Liver (tissue), 9 donors: ENCODE data around the gene DNAH3. TPM values are rescaled to one million over a fixed set of nuclear protein-coding genes. Genes with fewer than 3 reads are reported as not detected.
"Not testable (repeated sequence)": the region's sequence is repeated elsewhere in the genome, so short reads cannot be mapped to it uniquely, and the experiment has no call there.

Source experiments
- DNase-seq: peaks from one replicate; pipeline ENCODE4 v3.0.0-alpha.2; 2017; ENCODE audit warnings: low spot score
- H3K27ac ChIP-seq, 2 donors: one replicate each; pipeline ENCODE4 v1.7.0; 2013; ENCODE audit warnings: inconsistent platforms in 2 of 2, low read length in 2 of 2, control low read depth in 1 of 2, low read depth in 1 of 2, mild to moderate bottlenecking in 1 of 2
- H3K27me3 ChIP-seq, 4 donors: one replicate each; pipeline versions ENCODE4 v1.6.1 to v1.7.0; 2013; ENCODE audit warnings: low read length in 3 of 4, inconsistent platforms in 1 of 4, mild to moderate bottlenecking in 1 of 4, moderate library complexity in 1 of 4; ENCODE audit not compliant: control insufficient read depth in 4 of 4, insufficient read depth in 4 of 4
- H3K36me3 ChIP-seq, 4 donors: one replicate each; pipeline versions ENCODE4 v1.6.1 to v1.7.0; 2013; ENCODE audit warnings: low read length in 3 of 4, mild to moderate bottlenecking in 3 of 4, low read depth in 1 of 4, moderate library complexity in 1 of 4; ENCODE audit not compliant: control insufficient read depth in 4 of 4, insufficient read depth in 3 of 4
- H3K4me1 ChIP-seq, 4 donors: one replicate each; pipeline versions ENCODE4 v1.6.1 to v1.7.0; 2013; ENCODE audit warnings: low read length in 3 of 4, mild to moderate bottlenecking in 3 of 4, moderate library complexity in 1 of 4; ENCODE audit not compliant: control insufficient read depth in 4 of 4, insufficient read depth in 4 of 4
- H3K4me3 ChIP-seq, 3 donors: one replicate each; pipeline versions ENCODE4 v1.6.1 to v1.7.0; 2013; ENCODE audit warnings: low read length in 3 of 3, control low read depth in 1 of 3, low read depth in 1 of 3, mild to moderate bottlenecking in 1 of 3
- H3K9ac ChIP-seq, 2 donors: one replicate each; pipeline ENCODE4 v1.7.0; 2013; ENCODE audit warnings: low read length in 2 of 2, mild to moderate bottlenecking in 2 of 2, moderate library complexity in 2 of 2, control low read depth in 1 of 2, low read depth in 1 of 2
- H3K9me3 ChIP-seq, 4 donors: one replicate each; pipeline versions ENCODE4 v1.6.1 to v1.7.0; 2013; ENCODE audit warnings: low read length in 3 of 4; ENCODE audit not compliant: control insufficient read depth in 4 of 4
- EGR1 ChIP-seq, 2 donors: IDR thresholded peaks; 2 replicates each; pipeline ENCODE4 v1.6.1; 2016 to 2018; ENCODE audit warnings: antibody characterized with exemption in 2 of 2, low read depth in 2 of 2
- FOXA1 ChIP-seq: IDR thresholded peaks from 2 replicates; pipeline ENCODE4 v1.6.1; 2016; ENCODE audit warnings: antibody characterized with exemption
- HNF4A ChIP-seq, 2 donors: conservative IDR thresholded peaks; 2 replicates each; pipeline ENCODE4 v1.6.1; 2016; ENCODE audit warnings: antibody characterized with exemption in 2 of 2, mild to moderate bottlenecking in 2 of 2
- HNF4G ChIP-seq: IDR thresholded peaks from 2 replicates; pipeline ENCODE4 v1.6.1; 2016; ENCODE audit warnings: antibody characterized with exemption
- JUND ChIP-seq, 2 donors: IDR thresholded peaks; 2 replicates each; pipeline ENCODE4 v1.6.1; 2016; ENCODE audit warnings: antibody characterized with exemption in 2 of 2
- NR2F2 ChIP-seq: IDR thresholded peaks from 2 replicates; pipeline ENCODE4 v1.6.1; 2016; ENCODE audit warnings: antibody characterized with exemption
- RXRA ChIP-seq, 2 donors: IDR thresholded peaks; 2 replicates each; pipeline ENCODE4 v1.6.1; 2017 to 2018; ENCODE audit warnings: antibody characterized with exemption in 2 of 2, mild to moderate bottlenecking in 1 of 2
- SP1 ChIP-seq: IDR thresholded peaks from 2 replicates; pipeline ENCODE4 v1.6.1; 2018; ENCODE audit warnings: antibody characterized with exemption, mild to moderate bottlenecking
- TAF1 ChIP-seq: conservative IDR thresholded peaks from 2 replicates; pipeline ENCODE4 v1.6.1; 2016; ENCODE audit warnings: antibody characterized with exemption, mild to moderate bottlenecking
- WGBS: extraction: QIAGEN DNeasy Blood & Tissue Kit; methylation state at CpG from one replicate; pipeline ENCODE4 v1.1.7; 2013; 5-methylcytosine and 5-hydroxymethylcytosine counted together
- polyA plus RNA-seq, 2 donors: library from polyadenylated mRNA; stranded (reverse) in 1 of 2; unstranded in 1 of 2; fragments of 200-250 nt in 1 of 2; fragments of >200 nt in 1 of 2; fragmentation: Nextera tagmentation in 1 of 2; extraction: Ambion mirVana in 1 of 2; gene quantifications; one replicate each; pipeline versions ENCODE4 v1.2.1 to v1.2.3, GENCODE V29; 2013 to 2015
- total RNA-seq, 2 donors: library from RNA; depleted of rRNA; stranded (reverse); fragments of >200 nt; gene quantifications; one replicate each; pipeline ENCODE4 v1.2.3, GENCODE V29; 2014
- TF ChIP-seq, protein P1 (sequence below): IDR thresholded peaks from 2 replicates; pipeline ENCODE4 v1.6.1; 2016; ENCODE audit warnings: antibody characterized with exemption
- TF ChIP-seq, protein P2 (sequence below): IDR thresholded peaks from 2 replicates; pipeline ENCODE4 v1.6.1; 2016; ENCODE audit warnings: antibody characterized with exemption
- TF ChIP-seq, protein P3 (sequence below): IDR thresholded peaks from 2 replicates; pipeline ENCODE4 v1.6.1; 2016; ENCODE audit warnings: antibody characterized with exemption
- TF ChIP-seq, protein P4 (sequence below): IDR thresholded peaks from 2 replicates; pipeline ENCODE4 v1.6.1; 2016; ENCODE audit warnings: antibody characterized with exemption, mild to moderate bottlenecking
- TF ChIP-seq, protein P5 (sequence below): fragments of 150-350 bp; IDR thresholded peaks from 2 replicates; pipeline ENCODE4 v1.5.1; 2017; ENCODE audit warnings: improper control_type of control experiment, low read depth, low read length; ENCODE audit not compliant: missing input control
- donor health status: healthy.
- donor health status: healthy.
- donor health status: healthy.
- donor health status: healthy.
- donor health status: healthy.

The DNAH3 gene
- total and polyA plus RNA-seq, 4 donors, result not detected

DNA sequence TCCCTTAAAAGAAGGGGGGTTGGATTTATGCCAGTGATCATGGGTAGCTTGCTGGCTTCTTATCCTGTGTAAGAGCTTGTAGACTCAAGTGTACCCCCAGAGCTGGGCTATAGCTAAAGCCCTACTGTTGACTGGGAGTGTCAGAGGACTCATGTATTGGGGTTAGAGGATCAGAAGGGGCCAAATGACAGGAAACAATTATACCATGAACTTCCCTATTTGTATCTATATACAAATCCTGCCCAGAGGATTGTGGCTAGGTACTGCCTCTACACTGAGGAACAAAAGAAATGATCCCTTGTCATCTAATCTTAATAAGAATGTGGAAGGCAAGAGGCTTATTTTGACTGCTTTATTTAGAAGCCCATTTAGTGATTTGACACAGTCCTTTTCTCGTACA is 46.5 kb upstream of the DNAH3 start:
- no peak overlapping the region for H3K4me3 ChIP-seq
- no peak for DNase-seq
- H3K27me3 ChIP-seq, result no peaks in the 10 kb centered on the region
- H3K4me1 ChIP-seq, result no peaks in the 10 kb centered on the region
- 85% methylated on average over 1 of the region's 1 CpG for WGBS
- TF ChIP-seq RXRA (IDR thresholded peaks at IDR 0.05) (no peak), JUND (IDR thresholded peaks at IDR 0.05) (no peak), FOXA1 (no peak), NR2F2 (no peak), EGR1 (IDR thresholded peaks at IDR 0.05; ENCODE audit: low read depth in 2 of 2) (no peak), HNF4A (conservative IDR thresholded peaks at IDR 0.05) (no peak), HNF4G (no peak), SP1 (no peak), TAF1 (no peak)
- TF ChIP-seq, protein P1, sequence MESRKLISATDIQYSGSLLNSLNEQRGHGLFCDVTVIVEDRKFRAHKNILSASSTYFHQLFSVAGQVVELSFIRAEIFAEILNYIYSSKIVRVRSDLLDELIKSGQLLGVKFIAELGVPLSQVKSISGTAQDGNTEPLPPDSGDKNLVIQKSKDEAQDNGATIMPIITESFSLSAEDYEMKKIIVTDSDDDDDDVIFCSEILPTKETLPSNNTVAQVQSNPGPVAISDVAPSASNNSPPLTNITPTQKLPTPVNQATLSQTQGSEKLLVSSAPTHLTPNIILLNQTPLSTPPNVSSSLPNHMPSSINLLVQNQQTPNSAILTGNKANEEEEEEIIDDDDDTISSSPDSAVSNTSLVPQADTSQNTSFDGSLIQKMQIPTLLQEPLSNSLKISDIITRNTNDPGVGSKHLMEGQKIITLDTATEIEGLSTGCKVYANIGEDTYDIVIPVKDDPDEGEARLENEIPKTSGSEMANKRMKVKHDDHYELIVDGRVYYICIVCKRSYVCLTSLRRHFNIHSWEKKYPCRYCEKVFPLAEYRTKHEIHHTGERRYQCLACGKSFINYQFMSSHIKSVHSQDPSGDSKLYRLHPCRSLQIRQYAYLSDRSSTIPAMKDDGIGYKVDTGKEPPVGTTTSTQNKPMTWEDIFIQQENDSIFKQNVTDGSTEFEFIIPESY, result no peak
- TF ChIP-seq, protein P2, sequence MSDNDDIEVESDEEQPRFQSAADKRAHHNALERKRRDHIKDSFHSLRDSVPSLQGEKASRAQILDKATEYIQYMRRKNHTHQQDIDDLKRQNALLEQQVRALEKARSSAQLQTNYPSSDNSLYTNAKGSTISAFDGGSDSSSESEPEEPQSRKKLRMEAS, result no peak
- TF ChIP-seq, protein P3, sequence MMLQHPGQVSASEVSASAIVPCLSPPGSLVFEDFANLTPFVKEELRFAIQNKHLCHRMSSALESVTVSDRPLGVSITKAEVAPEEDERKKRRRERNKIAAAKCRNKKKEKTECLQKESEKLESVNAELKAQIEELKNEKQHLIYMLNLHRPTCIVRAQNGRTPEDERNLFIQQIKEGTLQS, result no peak
- TF ChIP-seq, protein P4, sequence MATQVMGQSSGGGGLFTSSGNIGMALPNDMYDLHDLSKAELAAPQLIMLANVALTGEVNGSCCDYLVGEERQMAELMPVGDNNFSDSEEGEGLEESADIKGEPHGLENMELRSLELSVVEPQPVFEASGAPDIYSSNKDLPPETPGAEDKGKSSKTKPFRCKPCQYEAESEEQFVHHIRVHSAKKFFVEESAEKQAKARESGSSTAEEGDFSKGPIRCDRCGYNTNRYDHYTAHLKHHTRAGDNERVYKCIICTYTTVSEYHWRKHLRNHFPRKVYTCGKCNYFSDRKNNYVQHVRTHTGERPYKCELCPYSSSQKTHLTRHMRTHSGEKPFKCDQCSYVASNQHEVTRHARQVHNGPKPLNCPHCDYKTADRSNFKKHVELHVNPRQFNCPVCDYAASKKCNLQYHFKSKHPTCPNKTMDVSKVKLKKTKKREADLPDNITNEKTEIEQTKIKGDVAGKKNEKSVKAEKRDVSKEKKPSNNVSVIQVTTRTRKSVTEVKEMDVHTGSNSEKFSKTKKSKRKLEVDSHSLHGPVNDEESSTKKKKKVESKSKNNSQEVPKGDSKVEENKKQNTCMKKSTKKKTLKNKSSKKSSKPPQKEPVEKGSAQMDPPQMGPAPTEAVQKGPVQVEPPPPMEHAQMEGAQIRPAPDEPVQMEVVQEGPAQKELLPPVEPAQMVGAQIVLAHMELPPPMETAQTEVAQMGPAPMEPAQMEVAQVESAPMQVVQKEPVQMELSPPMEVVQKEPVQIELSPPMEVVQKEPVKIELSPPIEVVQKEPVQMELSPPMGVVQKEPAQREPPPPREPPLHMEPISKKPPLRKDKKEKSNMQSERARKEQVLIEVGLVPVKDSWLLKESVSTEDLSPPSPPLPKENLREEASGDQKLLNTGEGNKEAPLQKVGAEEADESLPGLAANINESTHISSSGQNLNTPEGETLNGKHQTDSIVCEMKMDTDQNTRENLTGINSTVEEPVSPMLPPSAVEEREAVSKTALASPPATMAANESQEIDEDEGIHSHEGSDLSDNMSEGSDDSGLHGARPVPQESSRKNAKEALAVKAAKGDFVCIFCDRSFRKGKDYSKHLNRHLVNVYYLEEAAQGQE, result no peak
- TF ChIP-seq, protein P5, sequence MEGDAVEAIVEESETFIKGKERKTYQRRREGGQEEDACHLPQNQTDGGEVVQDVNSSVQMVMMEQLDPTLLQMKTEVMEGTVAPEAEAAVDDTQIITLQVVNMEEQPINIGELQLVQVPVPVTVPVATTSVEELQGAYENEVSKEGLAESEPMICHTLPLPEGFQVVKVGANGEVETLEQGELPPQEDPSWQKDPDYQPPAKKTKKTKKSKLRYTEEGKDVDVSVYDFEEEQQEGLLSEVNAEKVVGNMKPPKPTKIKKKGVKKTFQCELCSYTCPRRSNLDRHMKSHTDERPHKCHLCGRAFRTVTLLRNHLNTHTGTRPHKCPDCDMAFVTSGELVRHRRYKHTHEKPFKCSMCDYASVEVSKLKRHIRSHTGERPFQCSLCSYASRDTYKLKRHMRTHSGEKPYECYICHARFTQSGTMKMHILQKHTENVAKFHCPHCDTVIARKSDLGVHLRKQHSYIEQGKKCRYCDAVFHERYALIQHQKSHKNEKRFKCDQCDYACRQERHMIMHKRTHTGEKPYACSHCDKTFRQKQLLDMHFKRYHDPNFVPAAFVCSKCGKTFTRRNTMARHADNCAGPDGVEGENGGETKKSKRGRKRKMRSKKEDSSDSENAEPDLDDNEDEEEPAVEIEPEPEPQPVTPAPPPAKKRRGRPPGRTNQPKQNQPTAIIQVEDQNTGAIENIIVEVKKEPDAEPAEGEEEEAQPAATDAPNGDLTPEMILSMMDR, result no peak
- no peak overlapping the region for H3K27ac ChIP-seq
- H3K36me3 ChIP-seq, result no peaks in the 10 kb centered on the region
- H3K9me3 ChIP-seq, result no peaks in the 10 kb centered on the region
- H3K9ac ChIP-seq, result no peak overlapping the region

DNA sequence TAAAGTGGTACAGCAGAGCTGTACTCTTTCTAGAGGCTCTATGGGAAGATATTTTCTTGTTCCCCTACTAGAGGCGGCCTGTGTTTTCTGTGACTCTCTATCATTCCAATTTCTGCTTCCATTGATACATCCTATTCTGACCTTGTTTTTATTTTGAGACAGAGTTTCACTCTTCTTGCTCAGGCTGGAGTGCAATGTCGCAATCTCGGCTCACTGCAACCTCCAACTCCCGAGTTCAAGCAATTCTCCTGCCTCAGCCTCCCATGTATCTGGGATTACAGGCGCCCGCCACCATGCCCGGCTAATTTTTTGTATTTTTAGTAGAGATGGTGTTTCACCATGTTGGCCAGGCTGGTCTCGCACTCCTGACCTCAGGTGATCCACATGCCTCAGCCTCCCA is 44.7 kb upstream of the DNAH3 start:
- not testable (repeated sequence) for H3K27ac ChIP-seq, H3K4me1 ChIP-seq, H3K27me3 ChIP-seq, H3K9me3 ChIP-seq, H3K4me3 ChIP-seq, H3K36me3 ChIP-seq, DNase-seq, H3K9ac ChIP-seq
- 96% methylated on average over 8 of the region's 8 CpGs for WGBS
